H9 (cell line): ENCODE results near the gene SMIM12. TPM values are rescaled to one million over a fixed set of nuclear protein-coding genes. Genes with fewer than 3 reads are reported as not detected.

Experiments
- DNase-seq: peaks from one replicate; pipeline ENCODE4 v3.0.0-alpha.2; 2017
- H2AFZ ChIP-seq: one replicate; pipeline ENCODE4 v1.6.1; 2013; ENCODE audit warnings: mild to moderate bottlenecking, low read length, control low read depth, moderate library complexity
- H2AK5ac ChIP-seq: 2 replicates; pipeline ENCODE4 v1.6.1; 2013; ENCODE audit warnings: low read length, control low read depth, mixed read lengths; ENCODE audit not compliant: insufficient read length
- H2BK120ac ChIP-seq: one replicate; pipeline ENCODE4 v1.6.1; 2013; ENCODE audit warnings: low read depth, mild to moderate bottlenecking, low read length, control low read depth, inconsistent platforms; ENCODE audit not compliant: poor library complexity, severe bottlenecking
- H2BK12ac ChIP-seq: 2 replicates; pipeline ENCODE4 v1.6.1; 2013; ENCODE audit warnings: low read length, control low read depth, mixed read lengths, low read depth; ENCODE audit not compliant: insufficient read length
- H2BK15ac ChIP-seq: 2 replicates; pipeline ENCODE4 v1.6.1; 2013; ENCODE audit warnings: low read depth, low read length, control low read depth
- H2BK20ac ChIP-seq: one replicate; pipeline ENCODE4 v1.6.1; 2013; ENCODE audit warnings: low read depth, mild to moderate bottlenecking, low read length, control low read depth, inconsistent platforms; ENCODE audit not compliant: poor library complexity, severe bottlenecking
- H2BK5ac ChIP-seq: 2 replicates; pipeline ENCODE4 v1.6.1; 2013; ENCODE audit warnings: low read length, control low read depth, mixed read lengths; ENCODE audit not compliant: insufficient read length
- H3K14ac ChIP-seq: 2 replicates; pipeline ENCODE4 v1.6.1; 2013; ENCODE audit warnings: low read length, control low read depth; ENCODE audit not compliant: insufficient read depth
- H3K18ac ChIP-seq: 2 replicates; pipeline ENCODE4 v1.6.1; 2013; ENCODE audit warnings: low read depth, mild to moderate bottlenecking, mixed read lengths, low read length, control low read depth; ENCODE audit not compliant: insufficient read length
- H3K23ac ChIP-seq: 2 replicates; pipeline ENCODE4 v1.6.1; 2013; ENCODE audit warnings: low read length, control low read depth, mixed read lengths, low read depth; ENCODE audit not compliant: insufficient read length
- H3K23me2 ChIP-seq: 2 replicates; pipeline ENCODE4 v1.6.1; 2013; ENCODE audit warnings: low read depth, mild to moderate bottlenecking, mixed read lengths, low read length, control low read depth; ENCODE audit not compliant: insufficient read length, poor library complexity, severe bottlenecking
- H3K27ac ChIP-seq: 2 replicates; pipeline ENCODE4 v1.5.1; 2013; ENCODE audit warnings: low read length, control low read depth, mixed read lengths, low read depth; ENCODE audit not compliant: insufficient read length
- H3K27me3 ChIP-seq: 2 replicates; pipeline ENCODE4 v1.6.1; 2013; ENCODE audit warnings: low read length, control low read depth, inconsistent platforms; ENCODE audit not compliant: insufficient read depth
- H3K4ac ChIP-seq: 2 replicates; pipeline ENCODE4 v1.6.1; 2013; ENCODE audit warnings: low read depth, mild to moderate bottlenecking, control low read depth, inconsistent platforms, low read length, moderate library complexity
- H3K4me1 ChIP-seq: 2 replicates; pipeline ENCODE4 v1.6.1; 2013; ENCODE audit warnings: low read length, control low read depth, inconsistent platforms; ENCODE audit not compliant: insufficient read depth
- H3K4me2 ChIP-seq: 2 replicates; pipeline ENCODE4 v1.6.1; 2013; ENCODE audit warnings: low read length, control low read depth, mixed read lengths; ENCODE audit not compliant: insufficient read length, insufficient read depth
- H3K56ac ChIP-seq: 2 replicates; pipeline ENCODE4 v1.6.1; 2013; ENCODE audit warnings: low read depth, mild to moderate bottlenecking, mixed read lengths, low read length, control low read depth; ENCODE audit not compliant: insufficient read length
- H3K79me1 ChIP-seq: 2 replicates; pipeline ENCODE4 v1.6.1; 2013; ENCODE audit warnings: low read depth, mild to moderate bottlenecking, moderate library complexity, low read length, control low read depth, inconsistent platforms; ENCODE audit not compliant: insufficient read depth, poor library complexity, severe bottlenecking
- H3K79me2 ChIP-seq: 2 replicates; pipeline ENCODE4 v1.6.1; 2013; ENCODE audit warnings: low read length, control low read depth, inconsistent platforms; ENCODE audit not compliant: insufficient read depth
- H3K9ac ChIP-seq: 2 replicates; pipeline ENCODE4 v1.6.1; 2013; ENCODE audit warnings: low read length, control low read depth, mixed read lengths; ENCODE audit not compliant: insufficient read length; ENCODE audit errors: extremely low read depth
- H3K9me3 ChIP-seq: one replicate; pipeline ENCODE4 v1.6.1; 2013; ENCODE audit warnings: low read depth, low read length, inconsistent platforms; ENCODE audit not compliant: control insufficient read depth
- H3T11ph ChIP-seq: one replicate; pipeline ENCODE4 v1.6.1; 2013; ENCODE audit warnings: mild to moderate bottlenecking, low read length, control low read depth, inconsistent platforms
- H4K20me1 ChIP-seq: one replicate; pipeline ENCODE4 v1.6.1; 2013; ENCODE audit not compliant: control insufficient read depth, insufficient read length, insufficient read depth
- H4K5ac ChIP-seq: 2 replicates; pipeline ENCODE4 v1.6.1; 2013; ENCODE audit warnings: low read depth, mild to moderate bottlenecking, mixed read lengths, low read length, control low read depth; ENCODE audit not compliant: insufficient read length
- H4K8ac ChIP-seq: replicated peaks from 2 replicates; pipeline ENCODE4 v1.6.1; 2013; ENCODE audit warnings: low read length, control low read depth, mixed read lengths, low read depth; ENCODE audit not compliant: insufficient read length
- H4K91ac ChIP-seq: 2 replicates; pipeline ENCODE4 v1.6.1; 2013; ENCODE audit warnings: low read depth, mild to moderate bottlenecking, moderate library complexity, mixed read lengths, low read length, control low read depth; ENCODE audit not compliant: insufficient read length
- H3K27ac Mint-ChIP-seq, 3 experiments: 2 replicates in 2 of 3; 3 replicates in 1 of 3; pipeline ENCODE4 v1.8.0; 2020 to 2021; ENCODE audit warnings: mixed read lengths in 3 of 3, mild to moderate bottlenecking in 1 of 3, moderate library complexity in 1 of 3
- H3K27me3 Mint-ChIP-seq: 2 replicates; pipeline ENCODE4 v1.8.0; 2021; ENCODE audit warnings: low read depth, mild to moderate bottlenecking, moderate library complexity, mixed read lengths
- H3K36me3 Mint-ChIP-seq, 3 experiments: 2 replicates in 2 of 3; 3 replicates in 1 of 3; pipeline ENCODE4 v1.8.0; 2020 to 2021; ENCODE audit warnings: low read depth in 3 of 3, mixed read lengths in 3 of 3; ENCODE audit not compliant: insufficient read depth in 1 of 3
- H3K4me1 Mint-ChIP-seq, 2 experiments: 2 replicates each; pipeline ENCODE4 v1.8.0; 2020; ENCODE audit warnings: mixed read lengths in 2 of 2
- H3K4me3 Mint-ChIP-seq, 2 experiments: 2 replicates in 1 of 2; 3 replicates in 1 of 2; pipeline ENCODE4 v1.8.0; 2020 to 2021; ENCODE audit warnings: mild to moderate bottlenecking in 2 of 2, mixed read lengths in 2 of 2, moderate library complexity in 1 of 2
- H3K9me3 Mint-ChIP-seq, 2 experiments: 2 replicates in 1 of 2; 3 replicates in 1 of 2; pipeline ENCODE4 v1.8.0; 2020; ENCODE audit warnings: mild to moderate bottlenecking in 2 of 2, mixed read lengths in 2 of 2, moderate library complexity in 1 of 2
- WGBS: extraction: QIAGEN DNeasy Blood & Tissue Kit; methylation state at CpG from one replicate; pipeline ENCODE4 v1.1.7; 2013; ENCODE audit warnings: missing lambda C conversion rate, low lambda C conversion rate, mixed read lengths; ENCODE audit not compliant: insufficient read length; ENCODE audit errors: extremely low coverage; 5-methylcytosine and 5-hydroxymethylcytosine counted together
- total RNA-seq: library from RNA; stranded (reverse); gene quantifications from 2 replicates; pipeline ENCODE4 v1.2.1, GENCODE V29; 2021
- TF ChIP-seq, protein P1 (sequence below): fragments of 200-600 bp; sonication (generic); conservative IDR thresholded peaks from 3 replicates; pipeline ENCODE4 v1.8.0; 2021; ENCODE audit warnings: antibody characterized with exemption, mild to moderate bottlenecking

Gene SMIM12
- total RNA-seq, 1 experiment from 2014 or later, result 40.9 TPM

DNA sequence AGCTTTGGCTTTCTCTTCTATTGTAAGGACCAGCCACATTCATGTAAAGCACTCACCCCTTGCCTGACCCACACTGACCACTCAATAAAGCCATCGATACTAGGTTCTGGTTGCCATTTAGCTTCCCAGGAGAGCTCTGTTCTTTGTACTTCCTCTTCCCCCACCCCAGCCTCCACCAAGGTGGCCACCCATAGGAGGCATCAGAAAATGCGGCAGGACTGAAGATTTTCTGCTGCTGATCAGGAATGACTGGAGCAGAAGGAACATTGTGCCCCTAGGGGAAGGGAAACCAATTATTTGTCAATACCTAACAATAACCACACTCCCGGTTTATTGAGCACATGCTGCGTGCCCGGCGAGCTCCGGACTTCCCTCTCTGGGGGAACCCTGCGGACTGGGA is 5.2 kb upstream of the SMIM12 start:
- H3K23me2 ChIP-seq, result no peaks in the 10 kb centered on the region
- H2BK15ac ChIP-seq, result no peak overlapping the region
- Mint-ChIP-seq H3K36me3 (peaks cover 0 to 2% (median 0%) of the 10 kb centered on the region in 3 experiments; a peak in 2 of 7 replicates), H3K27ac (no peak overlapping the region), H3K9me3 (no peaks in the 10 kb centered on the region; a peak in 1 of 5 replicates), H3K4me1 (peaks cover 0 to 9% of the 10 kb centered on the region in 2 experiments; a peak in 2 of 4 replicates), H3K27me3 (peaks cover 60% of the 10 kb centered on the region), H3K4me3 (peak overlapping the region; percentile 49 to 58; a peak in 4 of 5 replicates)
- H2BK12ac ChIP-seq, result no peak overlapping the region
- H3K18ac ChIP-seq, result no peak overlapping the region
- no peak overlapping the region for H3T11ph ChIP-seq
- H3K4ac ChIP-seq, result no peak overlapping the region
- no peak overlapping the region for H2AK5ac ChIP-seq
- no peak overlapping the region for H3K23ac ChIP-seq
- no peak overlapping the region for H4K91ac ChIP-seq
- H2BK120ac ChIP-seq, result no peak overlapping the region
- H4K8ac ChIP-seq, result no peak overlapping the region
- H3K79me1 ChIP-seq, result no peaks in the 10 kb centered on the region
- H2AFZ ChIP-seq, result no peak overlapping the region
- no peak overlapping the region for H3K4me2 ChIP-seq
- H2BK20ac ChIP-seq, result no peak overlapping the region
- H4K5ac ChIP-seq, result no peak overlapping the region
- H3K56ac ChIP-seq, result no peak overlapping the region
- TF ChIP-seq, protein P1, sequence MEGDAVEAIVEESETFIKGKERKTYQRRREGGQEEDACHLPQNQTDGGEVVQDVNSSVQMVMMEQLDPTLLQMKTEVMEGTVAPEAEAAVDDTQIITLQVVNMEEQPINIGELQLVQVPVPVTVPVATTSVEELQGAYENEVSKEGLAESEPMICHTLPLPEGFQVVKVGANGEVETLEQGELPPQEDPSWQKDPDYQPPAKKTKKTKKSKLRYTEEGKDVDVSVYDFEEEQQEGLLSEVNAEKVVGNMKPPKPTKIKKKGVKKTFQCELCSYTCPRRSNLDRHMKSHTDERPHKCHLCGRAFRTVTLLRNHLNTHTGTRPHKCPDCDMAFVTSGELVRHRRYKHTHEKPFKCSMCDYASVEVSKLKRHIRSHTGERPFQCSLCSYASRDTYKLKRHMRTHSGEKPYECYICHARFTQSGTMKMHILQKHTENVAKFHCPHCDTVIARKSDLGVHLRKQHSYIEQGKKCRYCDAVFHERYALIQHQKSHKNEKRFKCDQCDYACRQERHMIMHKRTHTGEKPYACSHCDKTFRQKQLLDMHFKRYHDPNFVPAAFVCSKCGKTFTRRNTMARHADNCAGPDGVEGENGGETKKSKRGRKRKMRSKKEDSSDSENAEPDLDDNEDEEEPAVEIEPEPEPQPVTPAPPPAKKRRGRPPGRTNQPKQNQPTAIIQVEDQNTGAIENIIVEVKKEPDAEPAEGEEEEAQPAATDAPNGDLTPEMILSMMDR, result no peak
- H3K9me3 ChIP-seq, result no peaks in the 10 kb centered on the region
- no peaks in the 10 kb centered on the region for H4K20me1 ChIP-seq
- no peak overlapping the region for H3K9ac ChIP-seq
- H3K14ac ChIP-seq, result no peak overlapping the region
- WGBS, result no CpG with 5 or more reads among the region's 8 CpGs
- H3K4me1 ChIP-seq, result no peaks in the 10 kb centered on the region
- no peaks in the 10 kb centered on the region for H3K79me2 ChIP-seq
- H2BK5ac ChIP-seq, result no peak overlapping the region
- no peak for DNase-seq
- no peak overlapping the region for H3K27ac ChIP-seq
- no peaks in the 10 kb centered on the region for H3K27me3 ChIP-seq
